ENCODE results near the gene CDH4. TPM values are rescaled to one million over a fixed set of nuclear protein-coding genes. Genes with fewer than 3 reads are reported as not detected.

The CDH4 gene
- polyA plus RNA-seq (2011; rRNA removed) (0.81 and 1.5 TPM in 2 replicates), polyA minus RNA-seq (2011; rRNA and poly(A)+ RNA removed) (1.6 and 2.0 TPM in 2 replicates)

- no peak for TF ChIP-seq CTCF (IDR thresholded peaks at IDR 0.05; ENCODE audit: insufficient read depth, low read depth, low read length)
- ChIA-PET CTCF (interaction anchor here (0.6 to 2.4 kb wide), 3 partner anchors 10 to 234 kb away, joined by 3 to 12 read pairs (median 8); no protein-coding TSS in a partner anchor), POLR2A (no interaction called here)
- Histone ChIP-seq H3K36me3 (ENCODE audit: control insufficient read depth, insufficient read depth, low read length) (no peaks in the 10 kb centered on the region), H3K27me3 (ENCODE audit: control insufficient read depth, insufficient read depth, low read length) (peaks cover 22% of the 10 kb centered on the region), H3K4me3 (ENCODE audit: low read depth, low read length) (peak within 1 kb of the TSS; percentile 50)
- no peak for DNase-seq (ENCODE audit: low read depth)
These were observed at the start of gene CDH4 for GRCh38 chr20:61251529-61252393. CDH4 (plus strand) TSS chr20:61252261.

GRCh38 chr20:61203320-61203719, 48.7 kb upstream of the CDH4 start:
- TF ChIP-seq CTCF (IDR thresholded peaks at IDR 0.05; ENCODE audit: insufficient read depth, low read depth, low read length), result no peak
- CTCF ChIA-PET, result no interaction called here
- POLR2A ChIA-PET, result no interaction called here

GRCh38 chr20:61204206-61204605, 47.9 kb upstream of the CDH4 start:
- peaks cover 5% of the 10 kb centered on the region for H3K27me3 ChIP-seq (ENCODE audit: control insufficient read depth, insufficient read depth, low read length)
- ChIA-PET CTCF (no interaction called here), POLR2A (no interaction called here)
- no peak overlapping the region for H3K4me3 ChIP-seq (ENCODE audit: low read depth, low read length)
- DNase-seq (ENCODE audit: low read depth), result no peak
- H3K36me3 ChIP-seq (ENCODE audit: control insufficient read depth, insufficient read depth, low read length), result no peaks in the 10 kb centered on the region
- no peak for TF ChIP-seq CTCF (IDR thresholded peaks at IDR 0.05; ENCODE audit: insufficient read depth, low read depth, low read length)

More at GRCh38 chr20:61203320-61203719, 48.7 kb upstream of the CDH4 start:
- Histone ChIP-seq H3K36me3 (ENCODE audit: control insufficient read depth, insufficient read depth, low read length) (no peaks in the 10 kb centered on the region), H3K4me3 (ENCODE audit: low read depth, low read length) (no peak overlapping the region), H3K27me3 (ENCODE audit: control insufficient read depth, insufficient read depth, low read length) (peaks cover 5% of the 10 kb centered on the region)
- DNase-seq (ENCODE audit: low read depth), result no peak

- Histone ChIP-seq H3K36me3 (ENCODE audit: control insufficient read depth, insufficient read depth, low read length) (no peaks in the 10 kb centered on the region), H3K27me3 (ENCODE audit: control insufficient read depth, insufficient read depth, low read length) (peaks cover 9% of the 10 kb centered on the region), H3K4me3 (ENCODE audit: low read depth, low read length) (no peak overlapping the region)
- no peak for TF ChIP-seq CTCF (IDR thresholded peaks at IDR 0.05; ENCODE audit: insufficient read depth, low read depth, low read length)
- CTCF ChIA-PET, result no interaction called here
- POLR2A ChIA-PET, result no interaction called here
- no peak for DNase-seq (ENCODE audit: low read depth)
These were observed 46.3 kb upstream of the CDH4 start for GRCh38 chr20:61205769-61206168.

GRCh38 chr20:61210862-61211261, 41.2 kb upstream of the CDH4 start:
- no peak for TF ChIP-seq CTCF (IDR thresholded peaks at IDR 0.05; ENCODE audit: insufficient read depth, low read depth, low read length)
- CTCF ChIA-PET, result no interaction called here
- Histone ChIP-seq H3K4me3 (ENCODE audit: low read depth, low read length) (no peak overlapping the region), H3K36me3 (ENCODE audit: control insufficient read depth, insufficient read depth, low read length) (no peaks in the 10 kb centered on the region), H3K27me3 (ENCODE audit: control insufficient read depth, insufficient read depth, low read length) (peaks cover 5% of the 10 kb centered on the region)
- POLR2A ChIA-PET, result no interaction called here
- DNase-seq (ENCODE audit: low read depth), result no peak

Data from BJ (cell line).